ENCODE data around the gene FAM135A. TPM values are rescaled to one million over a fixed set of nuclear protein-coding genes. Genes with fewer than 3 reads are reported as not detected.

The FAM135A gene
- total and polyA plus RNA-seq, 2 donors (not counting 1 experiment from before 2014, with no cell fraction given) = 3.9 to 30.6 TPM

GRCh38 chr6:70414813-70415212 lies 1.5 kb downstream of the FAM135A start:
- TF ChIP-seq EZH2 (IDR thresholded peaks at IDR 0.05; ENCODE audit: borderline replicate concordance, insufficient read depth, low read depth, low read length, poor library complexity, severe bottlenecking) = no peak
- no peak for TF ChIP-seq CTCF (IDR thresholded peaks at IDR 0.05)
- Histone ChIP-seq H3K4me3 (ENCODE audit: control extremely low read depth in 1 of 5, extremely low read depth in 1 of 5, insufficient read depth in 1 of 5, low read depth in 2 of 5, low read length in 4 of 5) (peak overlapping the region in 2 of 5 experiments; percentile 61 to 71), H2AFZ (ENCODE audit: insufficient read depth, low read depth, low read length, poor library complexity, severe bottlenecking) (peak overlapping the region; percentile 96), H3K27me3 (replicated peaks in 1 of 4; ENCODE audit: control extremely low read depth in 1 of 4, control insufficient read depth in 3 of 4, insufficient read depth in 4 of 4, low read length in 3 of 4) (no peaks in the 10 kb centered on the region), H3K79me2 (ENCODE audit: control insufficient read depth, insufficient read depth, low read length) (peaks cover 20% of the 10 kb centered on the region), H3K9ac (ENCODE audit: low read length) (no peak overlapping the region), H3K4me1 (ENCODE audit: control insufficient read depth in 2 of 2, insufficient read depth in 2 of 2, low read length in 2 of 2) (peaks cover 7 to 17% of the 10 kb centered on the region in 2 donors), H4K20me1 (ENCODE audit: control insufficient read depth, insufficient read depth, low read length, poor library complexity, severe bottlenecking) (no peaks in the 10 kb centered on the region), H3K9me3 (ENCODE audit: control extremely low read depth in 1 of 3, control insufficient read depth in 2 of 3, insufficient read depth in 1 of 3, low read length in 2 of 3) (no peaks in the 10 kb centered on the region), H3K27ac (ENCODE audit: low read length in 2 of 2) (no peak overlapping the region), H3K36me3 (replicated peaks in 1 of 2; ENCODE audit: control extremely low read depth in 1 of 2, control insufficient read depth in 1 of 2, extremely low read depth in 1 of 2, insufficient read depth in 2 of 2, low read length in 1 of 2) (peaks cover 0 to 4% of the 10 kb centered on the region in 2 experiments), H3K4me2 (replicated peaks; ENCODE audit: low read depth, low read length, poor library complexity, severe bottlenecking) (peak overlapping the region; percentile 98)
- CTCF ChIA-PET = interaction anchor here (0.6 to 0.7 kb wide), 2 partner anchors 229 to 270 kb away, joined by 3 to 4 read pairs; no protein-coding TSS in a partner anchor
- intact Hi-C loops (cut with micrococcal nuclease) = loop anchor here (1.0 to 10.0 kb wide), 3 partner anchors 151 to 550 kb away; partner anchors contain the start of genes COL19A1 and SDHAF4
- Mint-ChIP-seq H3K27me3 (no peaks in the 10 kb centered on the region), H3K4me3 (peak overlapping the region; percentile 97), H3K27ac (peak overlapping the region; percentile 87), H3K4me1 (peaks cover 23% of the 10 kb centered on the region), H3K9me3 (ENCODE audit: insufficient read depth) (no peaks in the 10 kb centered on the region)
- POLR2A ChIA-PET = interaction anchor here (0.6 to 0.7 kb wide), 2 partner anchors 52 to 101 kb away, joined by 9 to 10 read pairs; no protein-coding TSS in a partner anchor
- no CpG with 5 or more reads among the region's 2 CpGs for WGBS (ENCODE audit: insufficient coverage)
- DNase-seq (peak; percentile 7), ATAC-seq (ENCODE audit: low read depth) (no peak)

- H3K9me3 ChIP-seq (ENCODE audit: control extremely low read depth in 1 of 3, control insufficient read depth in 2 of 3, insufficient read depth in 1 of 3, low read length in 2 of 3) = no peaks in the 10 kb centered on the region
- no peak for ATAC-seq (ENCODE audit: low read depth)
- no peak overlapping the region for H3K4me3 ChIP-seq (ENCODE audit: control extremely low read depth in 1 of 5, extremely low read depth in 1 of 5, insufficient read depth in 1 of 5, low read depth in 2 of 5, low read length in 4 of 5)
- TF ChIP-seq EZH2 (IDR thresholded peaks at IDR 0.05; ENCODE audit: borderline replicate concordance, insufficient read depth, low read depth, low read length, poor library complexity, severe bottlenecking) = no peak
- TF ChIP-seq CTCF (IDR thresholded peaks at IDR 0.05) = no peak
- no peaks in the 10 kb centered on the region for H4K20me1 ChIP-seq (ENCODE audit: control insufficient read depth, insufficient read depth, low read length, poor library complexity, severe bottlenecking)
- peaks cover 24% of the 10 kb centered on the region for H3K79me2 ChIP-seq (ENCODE audit: control insufficient read depth, insufficient read depth, low read length)
- ChIA-PET POLR2A (no interaction called here), CTCF (no interaction called here)
- intact Hi-C loops (cut with micrococcal nuclease) = loop anchor here (10.0 kb wide), 1 partner anchor 550 kb away; the partner anchor contains the start of gene COL19A1
- peak overlapping the region; percentile 29 for H3K4me2 ChIP-seq (replicated peaks; ENCODE audit: low read depth, low read length, poor library complexity, severe bottlenecking)
- H3K9me3 Mint-ChIP-seq (ENCODE audit: insufficient read depth) = no peaks in the 10 kb centered on the region
- H3K27ac ChIP-seq (ENCODE audit: low read length in 2 of 2) = no peak overlapping the region
- no peak overlapping the region for H2AFZ ChIP-seq (ENCODE audit: insufficient read depth, low read depth, low read length, poor library complexity, severe bottlenecking)
- no peak overlapping the region for H3K9ac ChIP-seq (ENCODE audit: low read length)
- no peaks in the 10 kb centered on the region for H3K27me3 Mint-ChIP-seq
- peak; percentile 34 for DNase-seq
- no peaks in the 10 kb centered on the region for H3K27me3 ChIP-seq (replicated peaks in 1 of 4; ENCODE audit: control extremely low read depth in 1 of 4, control insufficient read depth in 3 of 4, insufficient read depth in 4 of 4, low read length in 3 of 4)
- H3K4me1 Mint-ChIP-seq = peaks cover 23% of the 10 kb centered on the region
- H3K36me3 ChIP-seq (replicated peaks in 1 of 2; ENCODE audit: control extremely low read depth in 1 of 2, control insufficient read depth in 1 of 2, extremely low read depth in 1 of 2, insufficient read depth in 2 of 2, low read length in 1 of 2) = peaks cover 0 to 4% of the 10 kb centered on the region in 2 experiments
- peaks cover 7 to 17% of the 10 kb centered on the region in 2 donors for H3K4me1 ChIP-seq (ENCODE audit: control insufficient read depth in 2 of 2, insufficient read depth in 2 of 2, low read length in 2 of 2)
- H3K4me3 Mint-ChIP-seq = peak overlapping the region; percentile 64
- peak overlapping the region; percentile 52 for H3K27ac Mint-ChIP-seq
Observed at GRCh38 chr6:70415247-70415646, 1.9 kb downstream of the FAM135A start.

Data from B cell (primary cell).